MV-4-11 (cell line): ENCODE measurements around the gene HCFC1R1.

Source experiments
- DNase-seq: peaks from one replicate; lab custom pipeline; 2025; lab: John Stamatoyannopoulos, UW

Gene HCFC1R1

DNA sequence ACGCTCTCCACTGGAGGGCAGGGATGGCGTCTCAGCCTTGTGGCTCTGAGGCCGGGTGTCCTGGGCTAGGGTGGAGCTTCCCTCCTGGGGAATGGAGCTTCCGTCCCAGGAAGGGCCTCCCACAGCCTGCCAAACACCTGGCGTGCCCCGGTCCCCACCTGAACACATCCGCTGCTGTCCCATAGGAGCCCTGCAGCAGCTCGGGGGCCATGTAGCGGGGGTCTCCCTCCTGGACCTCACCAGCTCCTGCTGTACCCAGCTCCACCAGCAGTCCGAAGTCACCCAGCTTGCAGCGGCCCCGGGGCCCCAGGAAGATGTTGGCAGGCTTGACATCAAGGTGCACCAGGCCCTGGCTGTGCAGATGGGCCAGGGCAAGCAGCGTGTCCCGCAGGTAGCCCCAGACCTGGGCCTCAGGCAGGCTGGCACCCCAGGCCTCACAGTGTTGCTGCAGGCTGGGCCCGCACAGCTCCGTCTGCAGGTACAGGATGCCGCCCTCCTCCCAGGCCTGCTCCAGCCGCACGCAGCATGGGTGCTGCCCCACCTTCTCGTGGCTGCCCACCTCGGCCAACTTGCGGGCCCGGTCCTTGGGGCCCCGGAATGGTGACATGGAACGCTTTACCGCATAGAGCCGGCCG, 48.5 kb downstream of the HCFC1R1 start:
- DNase-seq, result no peak

DNA sequence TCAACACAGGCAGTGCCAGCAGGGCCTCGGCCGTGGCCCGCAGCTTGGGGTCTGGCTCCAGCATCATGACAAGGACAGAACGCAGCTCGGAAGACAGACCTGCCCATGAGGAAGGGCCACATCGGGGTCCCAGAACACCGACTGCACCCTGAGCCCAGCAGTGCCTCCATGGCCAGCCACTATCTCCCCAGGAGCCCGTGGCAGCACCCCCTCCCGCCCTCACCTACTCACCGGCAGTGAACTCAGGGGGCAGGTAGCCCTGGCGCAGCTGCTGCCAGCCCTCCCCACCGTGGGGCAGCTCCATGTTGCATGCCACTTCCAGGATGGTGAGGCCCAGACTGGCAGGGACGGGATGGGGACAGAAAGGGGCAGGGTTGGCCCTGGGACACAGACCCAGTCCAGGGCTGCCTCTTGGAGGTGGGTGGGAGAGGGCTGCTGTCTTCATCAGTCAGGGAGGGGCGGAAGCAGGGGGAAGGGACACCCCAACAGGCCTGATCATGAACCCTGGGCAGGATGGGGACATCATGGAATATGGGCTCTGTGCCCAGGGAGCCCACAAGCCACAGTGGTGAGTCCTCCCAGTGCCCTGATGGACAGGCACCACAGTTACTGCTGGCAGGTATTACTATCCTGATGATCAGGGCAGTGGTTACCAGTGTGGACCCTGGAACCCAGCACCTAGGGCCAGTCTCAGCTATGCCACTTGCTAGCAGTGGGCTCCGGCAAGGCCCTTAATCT, 49.3 kb downstream of the HCFC1R1 start:
- DNase-seq, result no peak

DNA sequence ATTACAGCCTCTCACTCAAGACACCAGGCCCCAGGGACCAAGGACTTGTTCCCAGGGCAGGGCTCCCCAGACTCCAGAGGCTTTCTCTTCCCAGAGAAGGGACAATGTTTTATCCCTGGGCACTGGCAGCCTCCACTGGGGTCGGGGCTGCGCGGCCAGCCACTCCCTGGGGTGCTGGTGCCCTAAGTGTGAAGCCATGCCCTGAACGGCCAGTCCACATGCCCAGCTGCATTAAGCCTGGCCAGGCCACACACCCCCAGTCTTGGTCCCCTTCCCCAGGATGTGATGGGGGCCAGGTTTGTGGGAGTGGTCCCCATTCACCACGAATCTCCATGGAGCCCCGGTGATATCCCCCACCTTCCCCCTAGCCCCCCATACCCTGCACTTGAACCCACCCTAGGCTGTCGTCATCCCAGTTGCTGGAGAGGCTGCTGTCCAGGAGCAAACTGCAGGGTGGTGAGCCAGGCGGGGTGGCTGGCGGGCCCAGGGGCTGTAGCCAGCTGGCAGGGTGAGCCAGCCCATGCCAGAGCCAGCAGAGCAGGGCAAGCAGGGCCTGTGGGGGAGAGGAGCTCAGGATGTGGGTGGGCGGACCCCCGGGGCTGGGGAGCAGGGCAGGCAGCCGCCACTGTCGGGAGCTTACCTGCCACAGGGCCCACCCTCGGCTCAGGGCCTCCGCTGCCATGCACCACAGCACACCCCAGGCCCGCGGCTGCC, 50.0 kb downstream of the HCFC1R1 start:
- DNase-seq, result no peak

DNA sequence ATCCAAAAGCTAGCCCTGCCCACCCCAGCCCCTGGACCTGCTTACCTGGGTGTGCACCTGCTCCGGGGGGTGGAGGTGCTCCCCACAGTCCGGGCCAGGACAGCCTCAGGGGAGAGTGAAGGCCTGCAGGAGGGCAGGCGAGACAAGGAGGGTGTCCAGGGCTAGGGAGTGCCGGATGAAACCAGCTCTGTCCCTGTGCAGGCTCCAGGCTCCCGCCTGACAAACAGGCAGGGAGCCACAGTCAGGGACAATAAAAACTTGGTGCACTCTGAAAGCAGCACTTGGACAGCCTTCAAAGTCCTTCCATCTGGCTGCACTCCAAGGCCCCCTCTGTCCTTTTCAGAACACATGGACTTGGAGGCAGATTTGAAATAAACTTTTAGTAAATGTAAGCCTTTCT, 50.6 kb downstream of the HCFC1R1 start:
- no peak for DNase-seq
